Measurements from ENCODE around the gene VCL. TPM values are rescaled to one million over a fixed set of nuclear protein-coding genes. Genes with fewer than 3 reads are reported as not detected.

VCL gene
- total RNA-seq, 2 donors from 2014 or later = 12.2 to 19.2 TPM

DNA sequence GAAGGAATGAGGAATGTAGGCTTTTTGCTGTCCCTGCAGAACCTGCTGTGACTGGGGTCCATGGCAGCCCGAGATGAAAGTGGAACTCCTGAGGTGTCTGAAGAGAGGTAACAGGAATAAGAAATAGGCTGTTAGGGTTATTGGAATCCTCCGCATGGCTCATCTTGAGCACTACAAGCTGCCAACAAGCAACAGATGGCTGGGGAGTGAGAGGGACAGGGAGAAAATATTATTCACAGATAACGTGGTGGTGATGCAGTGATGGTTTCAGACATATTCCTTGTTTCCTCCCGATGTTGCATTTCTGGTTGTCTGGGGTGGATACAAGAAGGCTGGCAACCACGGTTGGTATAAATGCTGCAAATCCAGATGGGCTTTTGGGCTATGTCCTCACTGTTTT, 106.6 kb downstream of the VCL start:
- ATAC-seq (replicated peaks in 1 of 2) (no peak), DNase-seq (no peak)
- Mint-ChIP-seq H3K4me3 (no peak overlapping the region), H3K4me1 (ENCODE audit: low read depth) (no peaks in the 10 kb centered on the region), H3K36me3 (ENCODE audit: insufficient read depth in 2 of 2) (peaks cover 0 to 5% of the 10 kb centered on the region in 2 donors), H3K9me3 (no peaks in the 10 kb centered on the region), H3K27me3 (ENCODE audit: low read depth) (no peaks in the 10 kb centered on the region), H3K27ac (no peak overlapping the region)

DNA sequence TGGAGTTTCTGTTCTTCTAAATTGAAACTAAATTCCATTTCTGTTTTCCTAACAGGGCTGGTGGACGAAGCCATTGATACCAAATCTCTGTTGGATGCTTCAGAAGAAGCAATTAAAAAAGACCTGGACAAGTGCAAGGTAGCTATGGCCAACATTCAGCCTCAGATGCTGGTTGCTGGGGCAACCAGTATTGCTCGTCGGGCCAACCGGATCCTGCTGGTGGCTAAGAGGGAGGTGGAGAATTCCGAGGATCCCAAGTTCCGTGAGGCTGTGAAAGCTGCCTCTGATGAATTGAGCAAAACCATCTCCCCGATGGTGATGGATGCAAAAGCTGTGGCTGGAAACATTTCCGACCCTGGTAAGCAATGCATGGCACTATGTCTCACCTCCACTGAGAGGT, 107.1 kb downstream of the VCL start:
- Mint-ChIP-seq H3K27me3 (ENCODE audit: low read depth) (no peaks in the 10 kb centered on the region), H3K27ac (no peak overlapping the region), H3K4me3 (no peak overlapping the region), H3K9me3 (no peaks in the 10 kb centered on the region), H3K4me1 (ENCODE audit: low read depth) (no peaks in the 10 kb centered on the region), H3K36me3 (ENCODE audit: insufficient read depth in 2 of 2) (peaks cover 0 to 5% of the 10 kb centered on the region in 2 donors)
- no peak for DNase-seq
- ATAC-seq (replicated peaks in 1 of 2) = no peak

- Mint-ChIP-seq H3K4me1 (ENCODE audit: low read depth) (no peaks in the 10 kb centered on the region), H3K27ac (no peak overlapping the region)
Observed at GRCh38 chr10:74107391-74107790, 109.5 kb downstream of the VCL start.

DNA sequence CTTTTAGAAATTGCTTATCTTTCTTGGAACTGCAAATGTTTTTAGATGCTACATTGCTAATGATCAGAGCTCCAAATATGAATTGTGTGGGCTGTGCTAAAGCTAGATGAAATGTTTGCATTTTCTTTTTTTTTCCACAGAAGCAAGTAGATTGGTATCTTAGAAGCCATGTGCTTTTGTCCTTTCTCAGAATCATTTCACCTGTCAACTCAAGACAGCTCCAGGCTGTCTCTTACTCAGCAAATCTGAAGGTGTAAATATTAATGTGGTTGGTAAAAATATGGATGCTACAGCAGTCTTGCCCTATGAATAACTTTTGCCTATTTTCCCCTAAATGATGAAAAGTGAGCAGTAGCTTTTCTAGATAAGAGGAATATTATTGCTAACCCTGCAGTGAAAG, 111.5 kb downstream of the VCL start:
- Mint-ChIP-seq H3K36me3 (ENCODE audit: insufficient read depth in 2 of 2) (peaks cover 5% of the 10 kb centered on the region in 2 donors), H3K4me3 (no peak overlapping the region), H3K27ac (peak overlapping the region; percentile 54), H3K27me3 (ENCODE audit: low read depth) (no peaks in the 10 kb centered on the region), H3K9me3 (no peaks in the 10 kb centered on the region), H3K4me1 (ENCODE audit: low read depth) (no peaks in the 10 kb centered on the region)
- DNase-seq = no peak
- no peak for ATAC-seq (replicated peaks in 1 of 2)

More at GRCh38 chr10:74107391-74107790, 109.5 kb downstream of the VCL start:
- peaks cover 0 to 3% of the 10 kb centered on the region in 2 donors for H3K36me3 Mint-ChIP-seq (ENCODE audit: insufficient read depth in 2 of 2)
- no peak for ATAC-seq (replicated peaks in 1 of 2)
- H3K9me3 Mint-ChIP-seq = no peaks in the 10 kb centered on the region
- H3K27me3 Mint-ChIP-seq (ENCODE audit: low read depth) = no peaks in the 10 kb centered on the region
- DNase-seq = no peak
- H3K4me3 Mint-ChIP-seq = no peak overlapping the region

DNA sequence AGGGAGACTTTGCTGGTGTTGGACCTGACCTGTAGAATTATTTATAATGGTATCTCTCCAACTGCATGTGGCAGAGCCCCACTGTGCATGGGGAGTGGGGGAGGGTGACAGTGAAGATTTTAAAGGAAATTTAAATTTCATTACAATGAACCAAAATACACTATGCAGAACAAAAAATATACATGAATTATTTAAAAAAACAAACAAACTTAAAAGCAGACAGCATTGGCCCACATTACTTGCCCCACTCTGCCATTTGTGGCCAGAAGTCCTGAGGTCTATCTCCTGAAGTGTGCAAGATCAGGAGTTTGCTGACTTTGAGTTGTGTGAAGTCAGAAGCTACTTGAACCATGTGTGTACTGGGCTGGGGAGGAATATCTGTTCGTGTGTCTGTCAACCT, 112.2 kb downstream of the VCL start:
- peak overlapping the region; percentile 54 for H3K27ac Mint-ChIP-seq

DNA sequence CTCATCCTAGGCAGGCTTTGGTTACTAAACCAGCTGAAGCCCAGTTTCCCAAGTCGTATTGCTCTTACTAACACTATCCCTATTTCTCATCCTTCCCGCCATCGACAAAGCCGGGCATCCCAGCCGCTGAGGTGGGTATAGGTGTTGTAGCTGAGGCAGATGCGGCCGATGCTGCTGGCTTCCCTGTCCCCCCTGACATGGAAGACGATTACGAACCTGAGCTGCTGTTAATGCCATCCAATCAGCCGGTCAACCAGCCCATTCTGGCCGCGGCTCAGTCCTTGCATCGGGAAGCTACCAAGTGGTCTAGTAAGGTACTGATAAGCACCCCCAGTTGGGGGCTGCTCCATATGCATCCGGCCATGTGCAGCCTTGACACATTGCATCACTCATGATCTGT, 113.9 kb downstream of the VCL start:
- peaks cover 7 to 17% of the 10 kb centered on the region in 2 donors for H3K36me3 Mint-ChIP-seq (ENCODE audit: insufficient read depth in 2 of 2)
- H3K4me1 Mint-ChIP-seq (ENCODE audit: low read depth) = no peaks in the 10 kb centered on the region
- no peaks in the 10 kb centered on the region for H3K27me3 Mint-ChIP-seq (ENCODE audit: low read depth)
- ATAC-seq (replicated peaks in 1 of 2) (no peak), DNase-seq (no peak)
- H3K4me3 Mint-ChIP-seq = no peak overlapping the region
- no peaks in the 10 kb centered on the region for H3K9me3 Mint-ChIP-seq
- H3K27ac Mint-ChIP-seq = no peak overlapping the region

More for the DNA sequence above, 112.2 kb downstream of the VCL start:
- Mint-ChIP-seq H3K4me3 (no peak overlapping the region), H3K27me3 (ENCODE audit: low read depth) (no peaks in the 10 kb centered on the region), H3K4me1 (ENCODE audit: low read depth) (no peaks in the 10 kb centered on the region), H3K9me3 (no peaks in the 10 kb centered on the region), H3K36me3 (ENCODE audit: insufficient read depth in 2 of 2) (peaks cover 5 to 9% of the 10 kb centered on the region in 2 donors)
- ATAC-seq (replicated peaks in 1 of 2) (no peak), DNase-seq (no peak)

DNA sequence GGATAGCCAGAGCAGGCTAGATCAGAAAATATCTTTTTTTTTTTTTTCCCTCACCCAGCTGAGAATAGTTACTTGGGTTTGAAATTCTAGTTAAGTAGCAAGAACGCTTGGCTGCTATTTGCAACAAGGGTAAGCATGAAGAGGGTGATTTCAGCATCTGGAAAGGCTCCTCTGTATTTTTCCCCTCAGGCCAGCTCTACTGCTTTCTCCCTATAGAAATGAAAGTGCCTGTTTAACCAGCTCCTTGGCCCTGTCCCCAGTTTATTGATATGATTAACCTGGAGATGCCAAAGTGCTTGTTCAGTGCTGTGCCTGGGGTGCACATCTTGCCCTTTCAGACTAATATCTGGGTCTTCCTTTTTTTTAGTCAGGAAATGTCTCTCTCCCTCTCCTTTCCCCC, 115.6 kb downstream of the VCL start:
- no peak for ATAC-seq (replicated peaks in 1 of 2)
- Mint-ChIP-seq H3K36me3 (ENCODE audit: insufficient read depth in 2 of 2) (peaks cover 7 to 18% of the 10 kb centered on the region in 2 donors), H3K27ac (no peak overlapping the region), H3K9me3 (no peaks in the 10 kb centered on the region), H3K4me3 (no peak overlapping the region), H3K4me1 (ENCODE audit: low read depth) (peaks cover 16% of the 10 kb centered on the region), H3K27me3 (ENCODE audit: low read depth) (no peaks in the 10 kb centered on the region)
- no peak for DNase-seq

DNA sequence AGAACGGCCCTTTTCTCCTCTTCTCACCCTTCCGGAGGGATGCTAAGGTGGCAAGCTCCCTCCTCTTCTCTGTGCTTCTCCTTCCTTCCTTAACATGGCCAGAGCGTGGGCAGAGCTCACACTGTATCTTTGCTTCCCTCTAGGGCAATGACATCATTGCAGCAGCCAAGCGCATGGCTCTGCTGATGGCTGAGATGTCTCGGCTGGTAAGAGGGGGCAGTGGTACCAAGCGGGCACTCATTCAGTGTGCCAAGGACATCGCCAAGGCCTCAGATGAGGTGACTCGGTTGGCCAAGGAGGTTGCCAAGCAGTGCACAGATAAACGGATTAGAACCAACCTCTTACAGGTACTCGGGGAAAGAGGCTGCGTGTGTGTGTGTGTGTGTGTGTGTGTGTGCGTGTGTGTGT, 116.1 kb downstream of the VCL start:
- Mint-ChIP-seq H3K36me3 (ENCODE audit: insufficient read depth in 2 of 2) (peaks cover 7 to 19% of the 10 kb centered on the region in 2 donors), H3K4me1 (ENCODE audit: low read depth) (peaks cover 20% of the 10 kb centered on the region), H3K9me3 (no peaks in the 10 kb centered on the region), H3K4me3 (no peak overlapping the region), H3K27ac (no peak overlapping the region), H3K27me3 (ENCODE audit: low read depth) (no peaks in the 10 kb centered on the region)
- ATAC-seq (replicated peaks in 1 of 2) = no peak
- no peak for DNase-seq

- no peaks in the 10 kb centered on the region for H3K27me3 Mint-ChIP-seq (ENCODE audit: low read depth)
- peaks cover 14 to 36% of the 10 kb centered on the region in 2 donors for H3K36me3 Mint-ChIP-seq (ENCODE audit: insufficient read depth in 2 of 2)
- H3K4me1 Mint-ChIP-seq (ENCODE audit: low read depth) = peaks cover 22% of the 10 kb centered on the region
- no peaks in the 10 kb centered on the region for H3K9me3 Mint-ChIP-seq
- DNase-seq (peak in 1 of 2 donors; percentile 14), ATAC-seq (replicated peaks in 1 of 2) (peak; percentile 51 to 54)
- no peak overlapping the region for H3K4me3 Mint-ChIP-seq
- H3K27ac Mint-ChIP-seq = peak overlapping the region; percentile 73
Observed at GRCh38 chr10:74117738-74118137, 119.8 kb downstream of the VCL start.

- H3K27me3 Mint-ChIP-seq (ENCODE audit: low read depth) = no peaks in the 10 kb centered on the region
- no peak for DNase-seq
- no peak overlapping the region for H3K4me3 Mint-ChIP-seq
- H3K4me1 Mint-ChIP-seq (ENCODE audit: low read depth) = peaks cover 28% of the 10 kb centered on the region
- peaks cover 13 to 36% of the 10 kb centered on the region in 2 donors for H3K36me3 Mint-ChIP-seq (ENCODE audit: insufficient read depth in 2 of 2)
- peak overlapping the region; percentile 93 for H3K27ac Mint-ChIP-seq
- no peaks in the 10 kb centered on the region for H3K9me3 Mint-ChIP-seq
- ATAC-seq (replicated peaks in 1 of 2) = no peak
Observed at GRCh38 chr10:74118804-74119203, 120.9 kb downstream of the VCL start.

DNA sequence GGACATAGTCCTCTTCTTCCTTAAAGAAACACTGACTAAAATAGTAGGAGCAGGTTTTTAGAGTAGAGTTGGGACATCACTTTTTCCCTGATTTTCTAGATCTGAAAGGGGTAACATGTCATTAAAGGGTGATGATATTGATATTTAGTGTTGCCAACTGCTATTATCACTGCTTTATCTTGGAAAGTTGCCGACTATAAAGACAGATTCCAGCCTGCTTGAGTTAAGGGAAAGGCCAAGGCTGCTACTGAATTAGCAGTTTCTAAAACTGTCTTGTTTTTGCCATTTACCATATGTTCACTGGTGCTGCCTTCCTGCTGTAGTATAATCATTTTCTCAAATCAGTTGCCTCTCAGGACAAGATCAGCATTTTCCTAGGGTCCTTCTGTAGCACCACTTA, 123.0 kb downstream of the VCL start:
- Mint-ChIP-seq H3K27ac (no peak overlapping the region), H3K36me3 (ENCODE audit: insufficient read depth in 2 of 2) (peaks cover 9 to 28% of the 10 kb centered on the region in 2 donors), H3K4me3 (no peak overlapping the region), H3K9me3 (no peaks in the 10 kb centered on the region), H3K4me1 (ENCODE audit: low read depth) (peaks cover 28% of the 10 kb centered on the region), H3K27me3 (ENCODE audit: low read depth) (no peaks in the 10 kb centered on the region)
- DNase-seq (no peak), ATAC-seq (replicated peaks in 1 of 2) (no peak)

DNA sequence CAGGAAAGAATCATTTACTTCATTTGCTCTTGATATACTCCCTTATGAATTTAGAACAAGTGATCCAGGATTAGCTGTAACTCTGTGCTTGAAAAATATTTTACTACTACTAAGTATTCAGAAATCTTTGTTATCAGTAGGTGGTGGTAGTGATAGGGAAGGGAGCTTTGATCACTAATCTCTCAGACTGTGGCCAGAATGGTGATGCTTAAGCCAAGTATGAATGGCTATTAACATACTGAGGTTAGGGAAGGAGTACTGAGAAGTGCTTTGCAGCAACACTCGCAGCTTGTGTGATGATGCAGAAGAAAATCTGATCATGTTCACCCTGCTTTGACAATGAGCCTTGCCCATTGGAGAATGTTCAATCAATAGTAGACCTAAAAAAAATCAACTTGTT, 123.5 kb downstream of the VCL start:
- Mint-ChIP-seq H3K4me1 (ENCODE audit: low read depth) (peaks cover 32% of the 10 kb centered on the region), H3K36me3 (ENCODE audit: insufficient read depth in 2 of 2) (peaks cover 7 to 27% of the 10 kb centered on the region in 2 donors), H3K4me3 (no peak overlapping the region), H3K9me3 (no peaks in the 10 kb centered on the region), H3K27ac (peak overlapping the region; percentile 78), H3K27me3 (ENCODE audit: low read depth) (no peaks in the 10 kb centered on the region)
- ATAC-seq (replicated peaks in 1 of 2) (no peak), DNase-seq (no peak)

DNA sequence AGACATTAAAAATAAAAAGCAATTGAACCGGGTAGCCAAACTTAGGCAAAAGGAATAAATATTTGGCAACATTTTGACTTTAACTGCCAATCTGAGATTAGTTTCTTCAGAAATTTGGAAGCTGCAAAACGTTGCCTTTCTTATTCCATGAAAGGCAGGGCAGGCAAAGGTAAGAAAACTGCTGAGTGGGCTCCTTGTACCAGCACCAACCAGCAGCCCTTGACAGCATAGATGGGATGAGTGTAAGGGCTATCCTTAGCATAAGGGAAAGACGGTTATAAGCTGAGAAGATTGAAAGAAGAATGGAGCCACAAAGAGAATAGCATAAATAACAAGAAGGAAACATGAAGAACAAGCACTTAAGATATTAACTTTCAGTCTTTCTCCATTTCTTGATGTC, 124.1 kb downstream of the VCL start:
- ATAC-seq (replicated peaks in 1 of 2) (no peak), DNase-seq (no peak)
- Mint-ChIP-seq H3K9me3 (no peaks in the 10 kb centered on the region), H3K4me3 (no peak overlapping the region), H3K4me1 (ENCODE audit: low read depth) (peaks cover 32% of the 10 kb centered on the region), H3K36me3 (ENCODE audit: insufficient read depth in 2 of 2) (peaks cover 7 to 27% of the 10 kb centered on the region in 2 donors), H3K27me3 (ENCODE audit: low read depth) (no peaks in the 10 kb centered on the region), H3K27ac (peak overlapping the region; percentile 78)

DNA sequence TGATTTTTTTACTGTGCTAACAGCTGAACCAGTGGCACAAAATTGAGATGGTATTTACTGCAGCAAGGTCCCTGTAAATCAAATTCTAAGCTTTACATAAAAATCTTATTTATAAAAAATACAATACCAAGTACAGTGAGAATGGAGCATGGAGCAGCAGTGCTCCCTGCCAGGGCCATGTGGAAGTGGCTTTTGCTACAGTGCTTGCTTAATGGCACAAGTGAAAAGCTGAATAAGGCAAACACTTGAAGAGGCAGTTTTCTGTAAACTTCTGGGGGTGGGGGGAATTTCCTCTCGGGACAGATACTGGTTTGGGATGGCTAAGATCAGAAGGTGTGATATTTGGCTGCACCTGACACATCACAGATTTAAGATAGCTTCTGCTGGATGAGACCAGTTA, 125.2 kb downstream of the VCL start:
- Mint-ChIP-seq H3K27me3 (ENCODE audit: low read depth) (no peaks in the 10 kb centered on the region), H3K36me3 (ENCODE audit: insufficient read depth in 2 of 2) (peaks cover 7 to 27% of the 10 kb centered on the region in 2 donors), H3K9me3 (no peaks in the 10 kb centered on the region), H3K4me3 (no peak overlapping the region), H3K27ac (peak overlapping the region; percentile 1), H3K4me1 (ENCODE audit: low read depth) (peaks cover 21% of the 10 kb centered on the region)
- ATAC-seq (replicated peaks in 1 of 2) (no peak), DNase-seq (no peak)
